Cardiac fibroblast (primary cell): ENCODE results near the gene ZNF664.

ENCODE experiments used
- DNase-seq, 2 donors: peaks; one replicate each; pipeline versions ENCODE4 v3.0.0 to v3.0.0-alpha.2; 2010; ENCODE audit warnings: low read depth in 2 of 2
- H3K4me3 ChIP-seq, 2 donors: replicated peaks in 1 of 2; 1 replicate in 1 of 2; 2 replicates in 1 of 2; pipeline ENCODE4 v1.5.1; 2011; ENCODE audit warnings: low read depth in 2 of 2, low read length in 2 of 2, mild to moderate bottlenecking in 2 of 2, moderate library complexity in 1 of 2
- CTCF ChIP-seq: IDR thresholded peaks from one replicate; pipeline ENCODE4 v1.5.1; 2011; ENCODE audit warnings: low read depth, mild to moderate bottlenecking, low read length, inconsistent platforms

ZNF664 gene

GRCh38 chr12:124017064-124017463 is 44.0 kb downstream of the ZNF664 start:
- TF ChIP-seq CTCF = no peak
- DNase-seq = no peak
- H3K4me3 ChIP-seq = no peak overlapping the region

DNA sequence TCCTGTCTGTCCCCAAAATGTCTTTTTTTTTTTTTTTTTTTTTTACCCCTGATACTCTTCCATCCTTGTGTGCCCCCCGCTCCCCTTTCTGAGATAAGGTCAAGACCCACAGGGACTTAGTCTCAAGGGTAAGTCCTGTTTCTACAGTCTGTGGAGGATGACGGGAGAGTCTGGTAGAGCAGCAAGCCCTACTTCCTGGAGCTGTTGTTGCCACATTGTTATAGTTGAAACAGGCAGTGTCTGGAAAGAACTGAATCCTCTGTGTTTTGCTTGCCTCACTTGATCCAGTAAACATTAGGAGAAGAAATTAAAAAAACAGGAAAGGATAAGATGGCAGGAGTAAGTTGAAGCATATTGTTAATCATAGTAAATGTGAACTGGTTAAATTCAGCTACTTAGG is 45.5 kb downstream of the ZNF664 start:
- DNase-seq = no peak
- no peak overlapping the region for H3K4me3 ChIP-seq
- no peak for TF ChIP-seq CTCF

- DNase-seq = no peak
- no peak for TF ChIP-seq CTCF
- H3K4me3 ChIP-seq = no peak overlapping the region
These were observed 46.1 kb downstream of the ZNF664 start for GRCh38 chr12:124019115-124019514.

- no peak for TF ChIP-seq CTCF
- H3K4me3 ChIP-seq = no peak overlapping the region
- peak in 1 of 2 donors; percentile 84 for DNase-seq
These were observed 47.5 kb downstream of the ZNF664 start for GRCh38 chr12:124020514-124020949.

- DNase-seq = no peak
- no peak overlapping the region for H3K4me3 ChIP-seq
- TF ChIP-seq CTCF = no peak
These were observed 48.0 kb downstream of the ZNF664 start for GRCh38 chr12:124021007-124021406.

DNA sequence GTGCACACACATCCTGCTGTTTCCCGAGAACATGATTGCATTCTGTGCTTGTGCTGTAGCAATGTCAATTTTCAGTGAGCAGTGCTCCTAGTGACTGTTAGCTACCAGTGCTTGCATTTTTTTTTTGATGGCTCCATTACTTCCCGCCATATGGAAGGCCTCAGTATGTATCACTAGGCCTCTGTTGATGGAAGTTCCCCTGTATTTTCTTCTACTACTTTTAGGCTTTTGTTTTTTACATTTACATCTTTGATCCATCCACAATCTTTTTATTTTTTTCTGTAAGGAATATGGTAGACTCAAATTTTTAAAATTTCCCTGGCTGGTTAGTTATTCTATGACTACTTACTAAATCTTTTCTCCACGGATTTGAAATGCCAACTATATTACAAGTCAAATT is 49.1 kb downstream of the ZNF664 start:
- H3K4me3 ChIP-seq = no peak overlapping the region
- DNase-seq = no peak
- TF ChIP-seq CTCF = no peak

GRCh38 chr12:124024263-124024678 is 51.3 kb downstream of the ZNF664 start:
- DNase-seq = no peak
- H3K4me3 ChIP-seq = no peak overlapping the region
- no peak for TF ChIP-seq CTCF
